GM21717 (cell line): ENCODE results near the gene SCN1B.
"Not testable (repeated sequence)": the region's sequence is repeated elsewhere in the genome, so short reads cannot be mapped to it uniquely, and the experiment has no call there.

Experiments
- ATAC-seq: cut with Tn5 transposase; IDR thresholded peaks from one replicate; pipeline ENCODE4 v1.9.1; 2021; ENCODE audit warnings: mild to moderate bottlenecking, moderate library complexity; ENCODE audit not compliant: unreplicated experiment

SCN1B gene

GRCh38 chr19:35034588-35035382 lies 4.5 kb downstream of the SCN1B start:
- ATAC-seq = no peak

DNA sequence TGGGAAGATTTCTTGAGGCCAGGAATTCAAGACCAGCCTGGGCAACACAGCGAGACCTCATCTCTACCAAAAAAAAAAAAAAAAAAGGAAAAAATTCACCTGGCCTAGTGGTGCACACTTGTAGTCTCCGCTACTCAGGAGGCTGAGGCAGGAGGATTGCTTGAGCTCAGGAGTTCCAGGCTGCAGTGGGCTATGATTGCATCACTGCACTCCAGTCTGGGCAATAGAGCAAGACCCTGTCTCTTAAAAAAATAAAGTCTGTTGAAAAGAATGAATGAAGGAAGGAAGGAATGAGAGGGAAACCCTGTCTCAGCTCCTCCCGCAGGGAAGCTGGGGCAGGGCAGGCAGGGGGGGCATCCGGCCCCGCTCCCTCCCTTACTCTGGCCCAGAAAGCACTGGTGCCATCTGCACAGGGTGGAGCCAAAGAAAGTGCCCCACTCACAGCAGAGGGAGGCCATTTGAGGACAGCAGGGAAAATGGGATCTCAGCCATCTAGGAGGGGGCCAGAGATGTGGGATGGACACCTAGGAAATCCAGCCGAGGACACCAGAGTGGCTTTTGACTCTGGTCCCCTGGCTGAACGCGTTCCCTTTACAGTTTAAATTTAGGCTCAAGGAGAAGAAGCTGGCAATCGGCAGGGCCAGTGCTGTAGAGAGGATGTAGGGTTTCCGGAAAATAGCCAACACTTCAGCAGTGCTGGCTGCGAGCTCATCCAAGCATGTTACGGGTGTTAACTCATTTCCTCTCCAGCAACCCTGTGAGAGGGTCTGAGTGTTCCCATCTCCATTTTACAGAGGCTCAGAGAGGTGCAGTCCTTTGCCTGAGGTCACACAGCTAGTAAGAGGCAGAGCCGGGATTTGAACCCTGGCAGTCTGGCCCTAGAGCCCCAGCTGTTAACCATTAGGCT lies 7.7 kb downstream of the SCN1B start:
- no peak for ATAC-seq

DNA sequence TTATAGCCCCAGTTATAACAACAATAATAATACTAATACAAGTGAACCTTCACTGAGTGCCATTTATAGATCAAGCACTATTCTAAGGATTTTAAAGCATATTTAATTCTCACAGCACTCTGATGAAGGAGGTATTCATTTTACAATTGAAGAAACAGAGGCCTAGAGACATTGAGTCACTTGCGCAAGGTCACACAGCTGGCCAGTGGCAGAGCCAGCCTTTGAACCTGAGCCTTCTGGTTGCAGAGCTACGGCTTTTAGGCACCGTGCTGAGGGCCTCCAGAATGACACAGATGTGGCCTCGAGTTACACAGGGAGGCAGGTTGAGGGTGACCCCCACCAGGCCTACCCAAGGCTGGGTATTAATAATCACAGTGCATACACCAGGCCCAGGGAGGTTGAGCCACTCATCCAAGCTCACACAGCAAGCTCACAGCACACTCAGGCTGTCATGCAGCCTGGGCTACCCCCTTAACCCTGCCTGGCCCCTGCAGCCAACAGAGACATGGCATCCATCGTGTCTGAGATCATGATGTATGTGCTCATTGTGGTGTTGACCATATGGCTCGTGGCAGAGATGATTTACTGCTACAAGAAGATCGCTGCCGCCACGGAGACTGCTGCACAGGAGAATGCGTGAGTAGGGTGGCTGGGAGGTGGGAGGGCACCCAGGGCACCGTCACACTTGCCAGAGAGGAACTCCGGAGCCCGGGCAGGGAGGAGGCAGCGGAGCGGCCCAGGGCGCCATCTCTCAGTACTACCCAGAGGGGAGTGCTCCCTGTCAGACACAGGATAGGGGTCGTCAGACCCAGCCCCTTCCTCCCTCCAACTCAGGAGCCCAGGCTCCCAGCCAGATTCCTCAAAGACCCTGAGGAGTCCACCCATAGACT lies 8.6 kb downstream of the SCN1B start:
- no peak for ATAC-seq

DNA sequence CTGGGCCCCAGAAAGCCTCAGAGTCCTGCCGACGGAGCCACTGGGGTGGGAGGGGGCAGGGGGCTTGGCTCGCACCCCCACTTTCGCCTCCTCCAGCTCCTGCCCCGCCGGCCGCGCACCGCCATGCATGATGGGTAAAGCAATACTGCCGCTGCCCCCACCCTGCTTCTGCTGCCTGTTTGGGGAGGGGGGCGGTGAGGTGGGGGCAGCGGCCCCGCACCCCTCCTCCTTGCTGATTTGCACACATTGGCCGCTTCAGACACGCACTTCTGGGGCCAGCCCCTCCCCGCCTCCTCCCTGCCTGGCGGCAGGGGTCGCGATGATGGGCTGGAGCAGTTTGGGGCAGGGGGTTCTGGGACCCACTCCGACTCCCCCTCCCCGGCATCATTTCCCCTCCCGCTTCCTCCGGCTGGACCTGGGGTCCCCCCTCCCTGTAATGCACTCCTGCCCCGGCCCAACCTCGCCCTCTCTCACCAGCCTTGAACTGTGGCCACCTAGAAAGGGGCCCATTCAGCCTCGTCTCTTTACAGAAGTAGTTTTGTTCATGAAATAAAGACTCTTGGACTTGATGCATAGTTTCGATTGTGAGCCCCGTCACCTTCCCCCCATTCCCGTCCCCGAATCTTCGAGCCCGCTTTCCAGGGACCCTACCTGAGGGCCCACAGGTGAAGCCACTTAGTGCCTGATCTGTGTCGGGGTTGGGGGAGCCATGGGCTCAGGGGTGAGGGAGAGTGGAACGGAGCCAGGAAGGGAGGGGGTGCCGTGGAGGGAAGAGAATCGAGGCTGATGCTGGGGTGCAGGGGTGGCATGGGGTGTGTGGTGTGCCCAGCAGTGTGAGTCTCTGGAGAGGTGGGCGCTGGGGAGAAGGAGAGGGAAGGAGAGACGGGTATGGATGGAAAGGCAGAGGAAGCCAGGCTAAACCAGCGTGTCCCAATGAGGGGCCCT lies 9.9 kb downstream of the SCN1B start:
- ATAC-seq = no peak

GRCh38 chr19:35040826-35041547 lies 10.7 kb downstream of the SCN1B start:
- ATAC-seq = no peak

DNA sequence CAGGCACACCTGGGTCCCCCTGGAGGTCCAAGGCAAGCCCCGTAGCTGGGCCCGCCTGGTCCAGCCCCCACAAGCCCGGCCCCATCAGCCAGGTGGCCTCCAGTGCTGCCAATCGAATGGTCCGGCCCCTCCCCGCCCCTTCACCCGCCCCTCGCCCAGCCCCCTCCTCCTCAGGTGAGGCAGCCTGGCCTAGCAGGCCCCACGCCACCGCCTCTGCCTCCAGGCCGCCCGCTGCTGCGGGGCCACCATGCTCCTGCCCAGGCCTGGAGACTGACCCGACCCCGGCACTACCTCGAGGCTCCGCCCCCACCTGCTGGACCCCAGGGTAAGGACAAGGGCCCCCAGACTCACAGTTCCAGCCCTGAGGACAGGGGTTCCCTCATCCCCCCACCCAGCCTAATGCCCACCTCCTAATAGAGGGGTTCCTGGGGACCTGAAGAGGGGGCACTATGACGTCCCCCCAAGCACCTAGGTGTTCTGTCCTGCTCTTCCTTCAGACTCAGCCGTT lies 11.3 kb downstream of the SCN1B start, which contains the start of gene HPN:
Gene HPN, plus strand, starts transcription at position 174 of the 508 bp plus-strand sequence. CDS start 786 bp downstream, outside the sequence.
- no peak for ATAC-seq

- ATAC-seq = no peak
Measured at GRCh38 chr19:35042056-35042730, 11.9 kb downstream of the SCN1B start.

DNA sequence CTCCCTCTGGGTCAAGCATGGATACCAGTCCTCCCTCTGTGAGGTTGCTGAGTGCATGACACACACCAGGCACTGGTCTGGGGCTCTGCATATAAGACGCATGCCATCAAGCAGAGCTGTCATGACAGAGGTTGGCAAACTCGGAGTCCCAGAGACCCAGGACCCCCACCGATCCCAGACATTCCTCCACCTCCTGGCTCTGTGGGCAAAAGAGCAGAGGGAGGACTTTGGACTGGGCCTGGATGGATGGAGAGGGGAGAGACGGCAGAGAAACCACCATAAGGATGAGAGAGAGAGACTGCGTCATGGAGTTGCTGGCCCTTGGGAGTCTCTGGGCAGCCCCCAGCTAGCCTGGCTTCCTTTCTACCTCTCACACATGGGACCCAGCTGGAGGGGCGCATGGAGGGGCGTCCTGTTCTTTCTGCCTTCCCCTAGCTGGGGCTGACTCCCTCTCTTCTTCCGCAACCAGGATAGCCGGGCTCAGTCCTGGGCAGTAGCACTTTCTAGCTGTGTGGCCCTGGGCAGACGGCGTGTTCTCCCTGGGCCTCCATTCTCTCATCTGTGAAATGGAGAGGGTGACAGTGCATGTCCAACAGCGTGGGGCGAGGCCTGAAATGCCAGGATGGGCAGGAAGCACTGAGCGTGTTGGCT lies 12.8 kb downstream of the SCN1B start:
- no peak for ATAC-seq

DNA sequence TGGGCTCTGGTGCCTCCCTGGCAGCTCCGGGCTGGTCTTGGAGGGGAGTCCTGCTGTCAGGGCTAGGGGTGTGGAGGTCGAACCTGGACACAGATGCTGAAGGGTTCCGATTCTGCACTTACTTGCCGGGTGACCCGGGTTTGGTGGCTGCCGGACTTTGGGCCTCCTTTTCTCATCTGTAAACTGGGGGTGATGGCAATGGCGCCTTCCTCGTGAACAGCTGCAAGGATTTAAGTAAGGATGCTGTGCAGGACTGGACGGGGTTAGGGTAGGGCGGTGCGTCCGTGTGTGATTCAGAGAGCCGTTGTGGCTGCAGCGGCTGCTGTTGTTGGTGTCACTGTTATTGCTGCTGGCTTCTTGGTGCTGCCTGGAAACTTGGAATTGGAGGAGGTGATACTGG lies 13.6 kb downstream of the SCN1B start:
- ATAC-seq = no peak

- no peak for ATAC-seq
Measured at GRCh38 chr19:35044317-35045117, 14.2 kb downstream of the SCN1B start.

GRCh38 chr19:35045667-35046300 lies 15.5 kb downstream of the SCN1B start:
- ATAC-seq = no peak

- ATAC-seq = no peak
Measured at GRCh38 chr19:35046461-35046860, 16.2 kb downstream of the SCN1B start.

DNA sequence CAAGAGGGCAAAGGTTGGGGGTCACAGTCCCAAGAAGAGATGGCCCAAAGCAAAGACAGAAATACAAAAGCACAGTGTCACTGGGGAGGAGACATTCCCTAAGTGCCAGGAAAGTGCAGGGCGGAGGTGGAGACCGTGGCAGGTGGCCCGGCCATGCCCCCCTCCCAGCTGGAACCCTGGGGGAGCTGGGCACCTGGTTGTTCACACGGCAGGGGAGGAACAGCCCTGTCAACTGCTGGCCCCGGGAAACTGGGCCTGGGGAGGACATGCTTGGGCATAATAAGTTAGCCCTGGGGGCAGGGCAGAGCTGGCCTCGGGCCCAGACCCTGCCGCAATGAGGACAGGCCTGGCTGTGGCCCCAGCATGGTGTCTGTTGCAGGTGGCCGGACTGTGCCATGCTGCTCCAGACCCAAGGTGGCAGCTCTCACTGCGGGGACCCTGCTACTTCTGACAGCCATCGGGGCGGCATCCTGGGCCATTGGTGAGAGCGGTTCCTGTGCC lies 18.7 kb downstream of the SCN1B start:
- ATAC-seq = no peak

GRCh38 chr19:35049456-35049855 lies 19.2 kb downstream of the SCN1B start:
- no peak for ATAC-seq

GRCh38 chr19:35050662-35051061 lies 20.4 kb downstream of the SCN1B start:
- ATAC-seq = not testable (repeated sequence)

DNA sequence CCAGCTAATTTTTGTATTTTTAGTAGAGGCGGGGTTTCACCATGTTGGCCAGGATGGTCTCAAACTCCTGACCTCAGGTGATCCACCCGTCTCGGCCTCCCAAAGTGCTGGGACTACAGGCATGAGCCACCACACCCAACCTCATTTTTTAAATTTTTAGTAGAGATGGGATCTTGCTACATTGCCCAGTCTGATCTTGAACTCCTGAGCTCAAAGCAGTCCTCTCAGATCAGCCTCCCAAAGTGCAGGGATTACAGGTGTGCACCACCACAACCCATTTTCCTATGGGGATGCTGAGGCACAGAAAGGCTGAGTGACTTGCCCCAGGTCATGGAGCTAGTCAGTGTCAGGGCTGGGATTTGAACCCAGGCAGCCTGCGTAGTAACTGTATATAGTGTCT lies 21.0 kb downstream of the SCN1B start:
- ATAC-seq = not testable (repeated sequence)
